Fibroblast of pulmonary artery (primary cell): ENCODE data around the gene PDE4D.
A peak's percentile ranks its signal among the peaks of the same experiment; 100 is the strongest.

Experiments used
- DNase-seq: peaks from one replicate; pipeline ENCODE4 v3.0.0-alpha.2; 2010; ENCODE audit warnings: low read depth
- H3K4me3 ChIP-seq: replicated peaks from 2 replicates; pipeline ENCODE4 v1.5.1; 2011; ENCODE audit warnings: low read depth, mild to moderate bottlenecking, control low read depth, low read length, moderate library complexity
- TF ChIP-seq, protein P1 (sequence below): IDR thresholded peaks from 2 replicates; pipeline ENCODE4 v1.5.1; 2011; ENCODE audit warnings: mild to moderate bottlenecking, control low read depth, low read length, inconsistent platforms; ENCODE audit errors: missing control alignments

PDE4D gene

GRCh38 chr5:59655693-59656309 is 237.7 kb downstream of the PDE4D start:
- TF ChIP-seq, protein P1, sequence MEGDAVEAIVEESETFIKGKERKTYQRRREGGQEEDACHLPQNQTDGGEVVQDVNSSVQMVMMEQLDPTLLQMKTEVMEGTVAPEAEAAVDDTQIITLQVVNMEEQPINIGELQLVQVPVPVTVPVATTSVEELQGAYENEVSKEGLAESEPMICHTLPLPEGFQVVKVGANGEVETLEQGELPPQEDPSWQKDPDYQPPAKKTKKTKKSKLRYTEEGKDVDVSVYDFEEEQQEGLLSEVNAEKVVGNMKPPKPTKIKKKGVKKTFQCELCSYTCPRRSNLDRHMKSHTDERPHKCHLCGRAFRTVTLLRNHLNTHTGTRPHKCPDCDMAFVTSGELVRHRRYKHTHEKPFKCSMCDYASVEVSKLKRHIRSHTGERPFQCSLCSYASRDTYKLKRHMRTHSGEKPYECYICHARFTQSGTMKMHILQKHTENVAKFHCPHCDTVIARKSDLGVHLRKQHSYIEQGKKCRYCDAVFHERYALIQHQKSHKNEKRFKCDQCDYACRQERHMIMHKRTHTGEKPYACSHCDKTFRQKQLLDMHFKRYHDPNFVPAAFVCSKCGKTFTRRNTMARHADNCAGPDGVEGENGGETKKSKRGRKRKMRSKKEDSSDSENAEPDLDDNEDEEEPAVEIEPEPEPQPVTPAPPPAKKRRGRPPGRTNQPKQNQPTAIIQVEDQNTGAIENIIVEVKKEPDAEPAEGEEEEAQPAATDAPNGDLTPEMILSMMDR: no peak
- H3K4me3 ChIP-seq: no peak overlapping the region
- no peak for DNase-seq

- DNase-seq: no peak
- no peak overlapping the region for H3K4me3 ChIP-seq
- TF ChIP-seq, protein P1: no peak
Observed at GRCh38 chr5:59654691-59655090, 238.8 kb downstream of the PDE4D start.

- TF ChIP-seq, protein P1: no peak
- H3K4me3 ChIP-seq: no peak overlapping the region
- DNase-seq: no peak
Observed at GRCh38 chr5:59652449-59652848, 241.1 kb downstream of the PDE4D start.

GRCh38 chr5:59648949-59649921 is 244.3 kb downstream of the PDE4D start:
- TF ChIP-seq, protein P1: no peak
- DNase-seq: peak; percentile 92
- no peak overlapping the region for H3K4me3 ChIP-seq

DNA sequence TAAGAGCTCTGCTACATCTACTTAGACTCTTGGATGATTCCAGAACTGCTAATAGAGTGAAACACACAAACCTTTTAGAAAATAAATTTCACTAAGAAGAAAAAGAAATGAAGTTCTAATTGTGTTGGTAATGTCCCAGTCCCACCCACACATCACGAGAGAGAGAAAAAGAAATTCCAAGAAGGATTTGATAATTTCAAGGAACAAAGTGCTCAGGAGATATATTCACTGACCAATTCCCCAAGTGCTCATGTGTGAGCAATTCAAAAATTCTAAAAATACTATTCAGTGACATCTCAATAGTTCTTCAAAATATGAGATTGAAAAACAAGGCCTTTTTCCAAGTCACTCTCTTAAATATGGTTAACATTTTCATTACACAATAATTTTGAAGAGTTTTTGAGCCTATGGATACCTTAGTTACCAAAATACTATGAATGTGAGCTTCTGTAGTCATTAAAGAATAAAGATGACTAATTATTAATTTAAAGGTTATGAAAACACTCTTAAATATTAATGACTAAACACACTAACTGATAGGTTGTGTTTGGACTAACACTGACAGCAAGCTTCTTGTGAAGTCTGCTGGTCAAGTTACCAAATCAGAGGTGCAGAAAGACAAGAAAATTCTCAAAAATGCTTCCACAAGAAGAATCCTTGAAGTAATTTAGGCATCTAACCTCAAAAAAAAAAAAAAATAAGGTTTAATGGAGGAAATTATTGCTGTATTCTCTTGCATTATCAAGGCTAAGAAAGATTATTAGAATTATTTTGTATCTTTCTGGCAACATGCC is 245.3 kb downstream of the PDE4D start:
- TF ChIP-seq, protein P1: no peak
- H3K4me3 ChIP-seq: no peak overlapping the region
- DNase-seq: no peak

DNA sequence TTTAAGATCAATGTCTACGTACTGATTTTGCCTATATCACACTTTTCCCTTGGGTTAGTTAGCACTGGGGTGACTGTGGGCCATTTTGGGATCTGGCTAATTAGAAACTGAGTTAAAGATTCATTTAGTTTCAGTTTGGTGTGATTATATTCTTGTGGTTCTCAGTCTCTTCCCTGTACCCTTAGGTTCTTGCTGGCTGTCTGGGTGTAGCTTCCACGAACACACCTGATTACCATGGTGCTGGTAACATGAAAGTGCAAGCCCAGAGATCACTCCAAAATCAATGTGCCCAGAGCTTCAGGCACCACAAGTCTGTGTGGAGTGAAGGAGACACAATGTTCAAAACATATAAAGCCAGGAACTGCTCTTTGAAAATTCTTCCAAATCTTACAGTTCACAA is 248.1 kb downstream of the PDE4D start:
- TF ChIP-seq, protein P1: no peak
- no peak for DNase-seq
- H3K4me3 ChIP-seq: no peak overlapping the region
